GM19193 (cell line): ENCODE results near the gene MBD5.

Experiments
- POLR2A ChIP-seq: IDR thresholded peaks from 4 replicates; pipeline ENCODE4 v1.6.1; 2011; ENCODE audit not compliant: insufficient read depth, insufficient read length; ENCODE audit errors: extremely low read depth

MBD5 gene

GRCh38 chr2:148526509-148527346, 505.8 kb downstream of the MBD5 start:
- TF ChIP-seq POLR2A: no peak

GRCh38 chr2:148527488-148528340, 506.8 kb downstream of the MBD5 start:
- no peak for TF ChIP-seq POLR2A

DNA sequence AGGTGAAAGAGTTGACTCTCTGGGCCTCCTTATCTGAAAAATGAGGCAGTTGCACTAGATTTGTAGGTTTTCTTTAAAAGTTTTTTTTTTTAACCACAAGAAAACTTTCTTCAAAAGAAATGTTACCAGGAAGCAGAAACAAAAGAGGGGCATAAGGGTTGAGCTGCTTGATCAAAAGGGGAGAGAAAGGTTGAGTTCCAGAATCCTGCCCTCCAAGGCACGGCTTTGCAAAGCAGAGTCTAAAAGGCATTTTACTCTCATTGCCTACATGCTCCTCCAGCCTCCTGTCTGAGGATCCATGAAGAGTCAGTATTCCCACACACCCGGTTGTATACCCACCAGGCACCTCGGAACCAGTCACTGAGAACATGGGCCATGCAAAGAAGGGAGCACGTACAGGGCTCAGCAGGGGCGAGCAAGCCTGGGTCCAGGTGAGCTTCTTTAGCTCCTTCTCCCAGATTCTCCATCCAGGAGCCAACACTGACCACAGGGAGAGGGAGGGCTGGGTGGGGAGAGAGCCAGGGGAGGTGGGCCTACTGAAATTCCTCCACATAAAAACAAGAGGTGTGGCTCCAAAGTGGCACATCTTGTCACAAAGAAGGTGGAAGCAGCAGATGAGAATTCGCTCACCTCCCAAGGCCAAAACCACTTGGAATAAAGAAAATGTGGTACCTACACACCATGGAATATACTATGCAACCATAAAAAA, 507.6 kb downstream of the MBD5 start:
- TF ChIP-seq POLR2A: no peak

DNA sequence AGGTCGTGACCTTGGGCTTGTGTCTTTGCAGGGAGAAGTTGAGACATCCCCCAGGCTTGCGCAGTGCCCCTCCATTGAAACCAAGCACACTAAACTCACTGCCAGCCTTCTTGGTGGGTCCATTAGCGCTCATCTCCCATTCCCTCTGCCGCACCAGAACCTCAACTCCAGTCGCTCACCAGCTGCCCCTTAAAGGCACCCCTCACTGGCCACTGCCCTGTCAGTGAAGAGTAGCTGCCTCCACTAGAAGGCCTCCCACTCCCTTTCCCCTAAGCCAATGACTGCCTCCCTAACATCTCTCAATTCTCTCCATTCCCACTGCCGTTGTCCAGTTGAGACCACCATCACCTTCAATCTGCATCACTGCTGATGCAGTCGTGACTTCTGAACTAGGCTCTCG, 508.9 kb downstream of the MBD5 start:
- TF ChIP-seq POLR2A: no peak

- no peak for TF ChIP-seq POLR2A
Observed at GRCh38 chr2:148530350-148530749, 509.5 kb downstream of the MBD5 start.

GRCh38 chr2:148531235-148531634, 510.3 kb downstream of the MBD5 start:
- no peak for TF ChIP-seq POLR2A

- TF ChIP-seq POLR2A: no peak
Observed at GRCh38 chr2:148531669-148532428, 511.0 kb downstream of the MBD5 start.

DNA sequence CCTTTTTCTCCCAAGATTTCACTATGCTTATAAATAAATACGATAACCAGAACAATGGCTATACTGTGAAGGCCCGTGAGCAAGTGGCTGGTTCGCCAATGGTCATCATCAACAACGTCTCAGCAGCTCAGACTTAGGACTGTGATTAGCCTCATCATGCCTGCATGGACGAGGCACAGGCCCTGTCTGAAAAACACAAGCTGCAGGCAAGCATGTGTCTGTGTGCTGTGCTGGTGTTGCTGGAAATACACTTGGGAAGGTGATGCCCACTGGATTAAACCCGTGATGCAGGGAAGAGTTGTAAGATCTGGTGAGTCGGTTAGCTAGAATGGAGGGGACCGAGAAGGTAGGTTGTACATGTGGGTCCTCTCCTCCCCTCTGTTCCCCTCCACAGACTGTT, 512.1 kb downstream of the MBD5 start:
- TF ChIP-seq POLR2A: no peak

- no peak for TF ChIP-seq POLR2A
Observed at GRCh38 chr2:148533685-148534084, 512.8 kb downstream of the MBD5 start.

DNA sequence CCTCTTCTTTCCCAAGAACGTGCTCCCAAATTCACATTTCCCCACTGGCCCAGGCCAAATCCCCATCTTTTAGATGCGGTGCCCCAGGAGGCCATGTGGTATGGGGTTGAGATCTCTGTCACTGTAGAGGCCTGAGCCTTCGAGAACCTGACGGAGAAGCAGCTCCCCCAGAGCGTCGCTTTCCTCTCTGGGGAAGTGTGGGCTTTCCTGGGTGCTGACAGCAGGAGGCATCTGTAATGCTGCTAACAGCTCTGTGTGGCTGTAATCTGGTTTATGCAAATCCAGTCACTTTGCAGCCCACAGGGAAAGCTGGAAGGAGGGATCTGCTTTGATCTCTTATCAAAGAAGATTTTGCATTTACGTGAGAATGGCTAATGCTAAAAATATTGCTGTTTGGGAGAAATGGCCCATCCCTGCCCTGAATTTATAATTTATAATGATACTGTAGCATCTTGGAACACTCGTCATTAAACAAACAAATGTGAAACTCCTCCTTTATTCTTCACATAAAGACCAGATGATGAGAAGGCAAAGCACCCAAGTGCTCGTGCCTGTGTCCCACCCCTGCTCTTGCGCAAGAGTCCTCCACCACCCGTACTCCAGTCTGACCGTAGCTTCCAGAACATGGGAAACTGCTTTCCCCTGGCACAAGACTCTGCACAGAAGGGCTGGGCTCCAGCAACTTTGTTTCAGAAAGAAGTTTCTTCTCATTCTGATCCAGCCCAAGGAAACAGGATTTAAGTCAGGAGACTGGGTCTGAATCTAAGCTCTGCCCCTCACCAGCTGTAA, 513.7 kb downstream of the MBD5 start:
- no peak for TF ChIP-seq POLR2A

GRCh38 chr2:148538375-148538774, 517.5 kb downstream of the MBD5 start:
- TF ChIP-seq POLR2A: no peak

GRCh38 chr2:148540022-148540421, 519.1 kb downstream of the MBD5 start:
- TF ChIP-seq POLR2A: no peak

DNA sequence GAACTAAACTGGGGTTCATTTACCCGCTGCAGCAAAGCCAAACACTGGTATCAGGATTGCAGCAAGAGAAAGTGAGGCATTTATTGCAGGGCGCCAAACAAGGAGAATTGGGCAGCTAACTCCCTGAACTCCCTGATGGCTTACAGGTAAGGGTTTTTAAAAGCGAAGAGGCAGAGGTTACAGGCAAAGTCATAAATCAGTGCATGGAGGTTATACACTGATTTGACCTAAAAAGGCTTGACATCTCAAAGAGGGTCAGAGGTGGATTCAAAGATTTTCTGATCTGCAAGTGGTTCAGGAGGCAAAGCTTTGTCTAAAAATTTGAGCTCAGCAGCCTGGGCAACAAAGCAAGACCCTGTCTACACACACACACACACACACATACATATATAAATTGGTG, 520.9 kb downstream of the MBD5 start:
- TF ChIP-seq POLR2A: no peak

- no peak for TF ChIP-seq POLR2A
Observed at GRCh38 chr2:148542614-148543013, 521.7 kb downstream of the MBD5 start.

- no peak for TF ChIP-seq POLR2A
Observed at GRCh38 chr2:148545390-148546256, 524.7 kb downstream of the MBD5 start.
